Lower leg skin (tissue), 4 donors: ENCODE data around the gene ZNF335. TPM values are rescaled to one million over a fixed set of nuclear protein-coding genes. Genes with fewer than 3 reads are reported as not detected.
A peak's percentile ranks its signal among the peaks of the same experiment; 100 is the strongest.

Experiments
- DNase-seq, 2 donors: peaks; one replicate each; pipeline ENCODE4 v3.0.0-alpha.2; 2019; ENCODE audit warnings: low spot score in 2 of 2
- H3K4me3 ChIP-seq: fragments of 200-600 bp; sonication (generic); 2 replicates; pipeline ENCODE4 v1.5.1; 2017; ENCODE audit warnings: mild to moderate bottlenecking, low read depth; ENCODE audit not compliant: poor library complexity, severe bottlenecking
- CTCF ChIP-seq, 3 donors: fragments of 450-650 bp; IDR thresholded peaks; one replicate each; pipeline ENCODE4 v1.5.1; 2016; ENCODE audit warnings: antibody characterized with exemption in 3 of 3, mild to moderate bottlenecking in 3 of 3, moderate library complexity in 2 of 3
- POLR2A ChIP-seq, 2 donors: fragments of 450-650 bp; IDR thresholded peaks; one replicate each; pipeline ENCODE4 v1.6.1; 2016 to 2017; ENCODE audit warnings: antibody characterized with exemption in 2 of 2, mild to moderate bottlenecking in 1 of 2, moderate library complexity in 1 of 2
- WGBS, 2 donors: methylation state at CpG; one replicate each; pipeline ENCODE4 v1.1.5; 2018; 5-methylcytosine and 5-hydroxymethylcytosine counted together
- intact Hi-C: fragments of 100-400 bp; cut with DNase I; formaldehyde crosslinking; loops from one replicate; pipeline ENCODE4 v1.15.0; 2023; ENCODE audit warnings: low total_unique reads
- total RNA-seq, 4 donors: library from RNA; depleted of rRNA; stranded (reverse); fragments of >200 nt; gene quantifications; one replicate each; pipeline ENCODE4 v1.1.0, GENCODE V29; 2016

ZNF335 gene
- total RNA-seq, 4 donors from 2014 or later = 21.6 to 38.6 (median 30.7) TPM

GRCh38 chr20:46017272-46017671, 45.3 kb upstream of the ZNF335 start:
- intact Hi-C loops = no loop called here
- 67 to 69% methylated on average over 4 of the region's 4 CpGs for WGBS, 2 donors
- TF ChIP-seq CTCF (IDR thresholded peaks at IDR 0.05) (no peak), POLR2A (IDR thresholded peaks at IDR 0.05) (no peak)
- no peak for DNase-seq
- H3K4me3 ChIP-seq = no peak overlapping the region

GRCh38 chr20:46014517-46015396, 42.8 kb upstream of the ZNF335 start:
- H3K4me3 ChIP-seq = no peak overlapping the region
- 57 to 64% methylated on average over 7 of the region's 7 CpGs for WGBS, 2 donors
- DNase-seq = no peak
- intact Hi-C loops = no loop called here
- TF ChIP-seq CTCF (IDR thresholded peaks at IDR 0.05) (peak in 1 of 3 donors; percentile 10), POLR2A (IDR thresholded peaks at IDR 0.05) (no peak)

- peak in 1 of 2 donors; percentile 88 for DNase-seq
- 1% methylated on average over 52 to 53 of the region's 67 CpGs for WGBS, 2 donors
- H3K4me3 ChIP-seq = no peak overlapping the region
- peak in 1 of 3 donors; percentile 47 for TF ChIP-seq CTCF (IDR thresholded peaks at IDR 0.05)
- no peak for TF ChIP-seq POLR2A (IDR thresholded peaks at IDR 0.05)
- intact Hi-C loops = no loop called here
Observed at GRCh38 chr20:46013829-46014516, 42.0 kb upstream of the ZNF335 start.

GRCh38 chr20:46013322-46013828, 41.4 kb upstream of the ZNF335 start:
- no peak for DNase-seq
- TF ChIP-seq POLR2A (IDR thresholded peaks at IDR 0.05) (no peak), CTCF (IDR thresholded peaks at IDR 0.05) (no peak)
- 7 to 18% methylated on average over 18 to 24 of the region's 29 CpGs for WGBS, 2 donors
- intact Hi-C loops = no loop called here
- no peak overlapping the region for H3K4me3 ChIP-seq

GRCh38 chr20:46012921-46013320, 40.9 kb upstream of the ZNF335 start:
- intact Hi-C loops = no loop called here
- TF ChIP-seq POLR2A (IDR thresholded peaks at IDR 0.05) (no peak), CTCF (IDR thresholded peaks at IDR 0.05) (no peak)
- no peak overlapping the region for H3K4me3 ChIP-seq
- no peak for DNase-seq
- 57 to 64% methylated on average over 9 to 10 of the region's 10 CpGs for WGBS, 2 donors
